GM12878 (cell line): ENCODE data around the gene CFAP65. TPM values are rescaled to one million over a fixed set of nuclear protein-coding genes. Genes with fewer than 3 reads are reported as not detected.

ENCODE experiments used
- ATAC-seq: fragments of 200-7000 bp; cut with Tn5 transposase; 3 replicates; pipeline ENCODE4 v1.9.1; 2020; ENCODE audit warnings: mild to moderate bottlenecking, moderate library complexity
- BruUV-seq: library from RNA; stranded (reverse); fragments of 400-500 nt; replicated peaks from 2 replicates; lab custom pipeline; 2021; lab: Mats Ljungman, UMichigan
- CTCF ChIA-PET: fragments of 300-600 bp; sonication (Branson Sonifier 250); formaldehyde crosslinking; extraction: SDS; loops from one replicate; lab custom pipeline; 2021; ENCODE audit warnings: inconsistent platforms; lab: Yijun Ruan, JAX
- POLR2A ChIA-PET: fragments of 350-600 bp; formaldehyde crosslinking; extraction: SDS; loops from one replicate; lab custom pipeline; 2021; ENCODE audit warnings: inconsistent platforms; lab: Charles Lee
- RAD21 ChIA-PET: fragments of 300-600 bp; sonication (Branson Sonifier 250); formaldehyde crosslinking; loops from one replicate; lab custom pipeline; 2023; ENCODE audit warnings: antibody characterized with exemption; ENCODE audit not compliant: unreplicated experiment; lab: Charles Lee
- SMC1A ChIA-PET: fragments of 300-600 bp; sonication (Branson Sonifier 250); formaldehyde crosslinking; loops from one replicate; lab custom pipeline; 2023; ENCODE audit not compliant: unreplicated experiment, uncharacterized antibody; lab: Charles Lee
- DNase-seq: peaks from one replicate; pipeline ENCODE4 v3.0.0-alpha.2; 2011; ENCODE audit warnings: low read depth, low spot score
- FAIRE-seq: peaks from 3 replicates; lab custom pipeline; 2011; peaks lifted over from hg19 to GRCh38; lab: Jason Lieb, UNC
- H2AFZ ChIP-seq: 2 replicates; pipeline ENCODE4 v1.6.0; 2011; ENCODE audit warnings: low read depth, low read length, control low read depth; ENCODE audit not compliant: control insufficient read depth
- H3K27ac ChIP-seq: 2 replicates; pipeline ENCODE4 v1.5.1; 2011; ENCODE audit warnings: control low read depth; ENCODE audit not compliant: control insufficient read depth, insufficient read depth
- H3K27me3 ChIP-seq, 2 experiments: replicated peaks in 1 of 2; 2 replicates each; pipeline versions ENCODE4 v1.6.0 to v1.6.1; 2011; ENCODE audit warnings: low read length in 1 of 2; ENCODE audit not compliant: control insufficient read depth in 2 of 2, insufficient read depth in 2 of 2
- H3K36me3 ChIP-seq, 2 experiments: 2 replicates each; pipeline ENCODE4 v1.5.1; 2011; ENCODE audit warnings: low read length in 1 of 2; ENCODE audit not compliant: control insufficient read depth in 2 of 2, insufficient read depth in 2 of 2
- H3K4me1 ChIP-seq: 2 replicates; pipeline ENCODE4 v1.6.1; 2011; ENCODE audit warnings: mild to moderate bottlenecking, low read length, moderate library complexity, mixed read lengths; ENCODE audit not compliant: control insufficient read depth, insufficient read depth
- H3K4me2 ChIP-seq: 2 replicates; pipeline ENCODE4 v1.6.0; 2011; ENCODE audit warnings: control low read depth; ENCODE audit not compliant: control insufficient read depth, insufficient read depth
- H3K4me3 ChIP-seq: fragments of 200-600 bp; sonication (generic); 2 replicates; pipeline ENCODE4 v1.5.1; 2016
- H3K79me2 ChIP-seq: 2 replicates; pipeline ENCODE4 v1.6.0; 2011; ENCODE audit warnings: low read length; ENCODE audit not compliant: control insufficient read depth, insufficient read depth
- H3K9ac ChIP-seq: 2 replicates; pipeline ENCODE4 v1.8.0; 2011; ENCODE audit warnings: low read length, control low read depth, mixed read lengths; ENCODE audit not compliant: control insufficient read depth, insufficient read depth
- H3K9me3 ChIP-seq: replicated peaks from 3 replicates; pipeline ENCODE4 v1.5.1; 2011; ENCODE audit warnings: mild to moderate bottlenecking, low read length; ENCODE audit not compliant: control insufficient read depth, insufficient read depth
- H4K20me1 ChIP-seq: 2 replicates; pipeline ENCODE4 v1.6.0; 2011; ENCODE audit not compliant: control insufficient read depth, insufficient read depth
- BCLAF1 ChIP-seq: fragments of 450-650 bp; IDR thresholded peaks from 2 replicates; pipeline ENCODE4 v1.6.1; 2017; ENCODE audit warnings: antibody characterized with exemption, mild to moderate bottlenecking, moderate library complexity
- CBX5 ChIP-seq: sonication (generic); IDR thresholded peaks from 2 replicates; pipeline ENCODE4 v1.6.1; 2016; ENCODE audit warnings: low read depth, moderate library complexity, mild to moderate bottlenecking, inconsistent platforms
- FOXK2 ChIP-seq: fragments of 450-650 bp; IDR thresholded peaks from 2 replicates; pipeline ENCODE4 v1.6.1; 2017; ENCODE audit warnings: mild to moderate bottlenecking, moderate library complexity
- HDGF ChIP-seq: fragments of 450-650 bp; IDR thresholded peaks from 2 replicates; pipeline ENCODE4 v1.6.1; 2016; ENCODE audit warnings: antibody characterized with exemption
- NKRF ChIP-seq: fragments of 450-650 bp; conservative IDR thresholded peaks from 2 replicates; pipeline ENCODE4 v1.6.1; 2017; ENCODE audit warnings: mild to moderate bottlenecking, moderate library complexity
- PKNOX1 ChIP-seq: fragments of 450-650 bp; IDR thresholded peaks from 2 replicates; pipeline ENCODE4 v1.6.1; 2016; ENCODE audit warnings: mild to moderate bottlenecking
- ZBTB4 ChIP-seq: fragments of 450-650 bp; formaldehyde crosslinking; IDR thresholded peaks from 2 replicates; pipeline ENCODE4 v1.4.0; 2022; ENCODE audit warnings: mild to moderate bottlenecking, moderate library complexity
- ZSCAN29 ChIP-seq: fragments of 450-650 bp; IDR thresholded peaks from 2 replicates; pipeline ENCODE4 v1.6.1; 2017; ENCODE audit warnings: mild to moderate bottlenecking, moderate library complexity
- WGBS: methylation state at CpG from one replicate; pipeline ENCODE4 v1.1.6; 2016; ENCODE audit warnings: low lambda C conversion rate; ENCODE audit not compliant: insufficient replicate concordance, insufficient coverage; ENCODE audit errors: missing lambda C conversion rate; 5-methylcytosine and 5-hydroxymethylcytosine counted together
- in situ Hi-C: fragments of 300-500 bp; cut with MboI; formaldehyde crosslinking; loops from 9 replicates; pipeline ENCODE4 v1.14.3; 2018; ENCODE audit warnings: mixed read lengths
- intact Hi-C: fragments of 100-400 bp; cut with micrococcal nuclease; formaldehyde crosslinking; loops from one replicate; pipeline ENCODE4 v1.14.2; 2022; ENCODE audit not compliant: unreplicated experiment
- polyA plus RNA-seq, 11 experiments: library from polyadenylated mRNA; depleted of rRNA in 4 of 11; unstranded in 6 of 11; stranded (reverse) in 5 of 11; fragments of >200 nt; fragmentation: Nextera tagmentation in 4 of 11; fragmentation: Illumina TruSeq in 1 of 11; extraction: Ambion mirVana in 4 of 11; extraction: Trizol in 1 of 11; gene quantifications; 1 replicate in 1 of 11; 2 replicates in 10 of 11; pipeline versions ENCODE4 v1.2.1 to v1.2.3, GENCODE V29; 2011 to 2016; ENCODE audit warnings: inconsistent platforms in 2 of 11, missing spikeins in 2 of 11, low read depth in 1 of 11
- total RNA-seq, 4 experiments: library from RNA; depleted of rRNA in 3 of 4; stranded (reverse); fragments of >200 nt in 3 of 4; fragmentation: Illumina TruSeq in 1 of 4; extraction: Trizol in 1 of 4; gene quantifications; 2 replicates each; pipeline versions ENCODE4 v1.2.1 to v1.2.3, GENCODE V29; 2013 to 2021

CFAP65 gene
- total and polyA plus RNA-seq, 10 of the 15 experiments (the other 5 are each of a cell fraction or from before 2014, with no cell fraction given), result not detected

GRCh38 chr2:219042157-219042556 lies 841 bp upstream of the CFAP65 start:
- Histone ChIP-seq H3K79me2 (no peaks in the 10 kb centered on the region), H3K9me3 (no peaks in the 10 kb centered on the region), H3K27me3 (peaks cover 0 to 13% of the 10 kb centered on the region in 2 experiments; a peak in 2 of 4 replicates), H4K20me1 (no peaks in the 10 kb centered on the region), H3K4me2 (no peak overlapping the region), H3K27ac (no peak overlapping the region), H3K36me3 (no peaks in the 10 kb centered on the region), H3K4me3 (no peak overlapping the region), H3K4me1 (no peaks in the 10 kb centered on the region), H3K9ac (no peak overlapping the region), H2AFZ (no peak overlapping the region)
- FAIRE-seq (no peak), ATAC-seq (no peak), DNase-seq (no peak)
- WGBS, result 10% methylated on average over 4 of the region's 4 CpGs
- in situ Hi-C loops, result no loop called here
- ChIA-PET POLR2A (no interaction called here), SMC1A (no interaction called here), RAD21 (no interaction called here), CTCF (interaction anchor here (0.6 to 2.2 kb wide), 8 partner anchors 10 to 260 kb away, joined by 3 to 16 read pairs (median 4); no protein-coding TSS in a partner anchor)
- TF ChIP-seq ZSCAN29, result no peak
- TF ChIP-seq NKRF, result no peak
- no peak for TF ChIP-seq PKNOX1
- no TSS peak for BruUV-seq
- intact Hi-C loops, result no loop called here

- Histone ChIP-seq H3K27ac (no peak overlapping the region), H3K9ac (no peak overlapping the region), H3K9me3 (no peaks in the 10 kb centered on the region), H3K79me2 (no peaks in the 10 kb centered on the region), H3K4me2 (no peak overlapping the region), H3K36me3 (no peaks in the 10 kb centered on the region), H3K27me3 (peaks cover 0 to 13% of the 10 kb centered on the region in 2 experiments; a peak in 3 of 4 replicates), H4K20me1 (no peaks in the 10 kb centered on the region), H3K4me3 (no peak overlapping the region), H2AFZ (no peak overlapping the region), H3K4me1 (no peaks in the 10 kb centered on the region)
- ChIA-PET CTCF (interaction anchor here (0.6 to 1.5 kb wide), 4 partner anchors 9 to 329 kb away, joined by 3 to 4 read pairs (median 4); no protein-coding TSS in a partner anchor), RAD21 (no interaction called here), SMC1A (no interaction called here), POLR2A (no interaction called here)
- FAIRE-seq (no peak), DNase-seq (no peak), ATAC-seq (no peak)
- WGBS, result 0% methylated on average over 1 of the region's 1 CpG
- intact Hi-C loops, result no loop called here
- in situ Hi-C loops, result no loop called here
- no TSS peak for BruUV-seq
- TF ChIP-seq CBX5 (no peak), ZBTB4 (no peak), FOXK2 (no peak), HDGF (no peak), BCLAF1 (no peak)
Observed at GRCh38 chr2:219038600-219038999, 2.7 kb downstream of the CFAP65 start.
